GM18870 (cell line): ENCODE measurements around the gene CD2BP2.

Source experiments
- ATAC-seq: cut with Tn5 transposase; IDR thresholded peaks from one replicate; pipeline ENCODE4 v1.9.1; 2021; ENCODE audit warnings: moderate library complexity; ENCODE audit not compliant: unreplicated experiment

The CD2BP2 gene

GRCh38 chr16:30361180-30361579 lies 6.1 kb upstream of the CD2BP2 start:
- ATAC-seq: no peak

- ATAC-seq: no peak
Observed at GRCh38 chr16:30359871-30360170, 4.7 kb upstream of the CD2BP2 start.

- no peak for ATAC-seq
Observed at GRCh38 chr16:30358990-30359870, 4.1 kb upstream of the CD2BP2 start.

DNA sequence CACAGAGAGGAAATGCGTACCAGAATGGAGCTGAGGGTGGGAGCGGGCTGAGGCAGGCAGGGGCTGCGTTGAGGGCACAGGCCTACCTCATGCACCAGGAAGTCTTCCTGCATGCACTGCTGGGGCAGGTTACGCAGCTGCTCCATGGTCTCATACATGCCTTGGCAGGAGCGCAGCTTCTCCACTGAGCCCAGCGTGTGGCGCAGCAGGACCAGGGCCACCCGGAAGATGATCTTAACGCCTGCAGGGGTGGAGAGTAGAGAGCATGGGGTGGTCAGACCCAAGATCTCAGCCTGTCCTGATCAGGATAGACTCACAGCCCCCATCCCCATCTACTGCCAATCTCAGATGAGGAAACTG lies 3.4 kb upstream of the CD2BP2 start:
- ATAC-seq: no peak

- no peak for ATAC-seq
Observed at GRCh38 chr16:30357715-30358576, 2.8 kb upstream of the CD2BP2 start.

- ATAC-seq: no peak
Observed at GRCh38 chr16:30357085-30357714, 2.1 kb upstream of the CD2BP2 start.

DNA sequence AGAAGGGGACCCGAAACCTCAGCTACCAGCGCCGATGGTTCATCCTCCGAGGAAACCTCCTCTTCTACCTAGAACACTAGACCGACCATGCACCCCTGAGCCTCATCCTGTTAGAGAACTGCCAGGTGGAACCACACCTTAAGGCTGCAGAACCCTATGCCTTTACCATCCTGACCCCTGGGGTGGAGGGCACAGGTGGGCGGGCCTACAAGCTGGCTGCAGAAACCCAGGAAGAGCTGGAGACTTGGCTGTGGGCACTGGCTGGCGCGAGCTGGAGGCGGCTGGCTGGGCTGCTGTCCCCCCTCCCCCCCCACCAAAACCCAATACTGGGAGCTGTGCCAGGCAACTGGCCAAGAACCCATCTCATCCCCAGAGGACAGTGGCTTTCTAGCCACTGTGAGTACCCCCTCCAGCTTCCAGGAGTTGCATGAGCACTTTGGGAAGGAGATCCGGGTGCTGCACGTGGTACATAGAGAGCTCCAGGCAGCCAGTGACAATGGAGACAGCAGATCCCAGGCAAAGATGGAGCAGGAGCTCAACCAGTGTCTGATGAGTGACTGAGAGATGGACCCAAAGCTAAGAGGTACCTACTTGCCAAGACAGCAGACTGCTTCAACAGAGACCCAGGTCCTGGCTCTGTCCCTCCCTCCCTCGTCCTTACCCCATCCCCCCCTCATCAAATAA lies 1.4 kb upstream of the CD2BP2 start:
- ATAC-seq: no peak

GRCh38 chr16:30355954-30356308 lies 823 bp upstream of the CD2BP2 start:
- no peak for ATAC-seq

GRCh38 chr16:30354423-30355143 lies 525 bp downstream of the CD2BP2 start:
- ATAC-seq: no peak

GRCh38 chr16:30353438-30354129 lies 1.5 kb downstream of the CD2BP2 start:
- ATAC-seq: no peak

GRCh38 chr16:30352488-30353401 lies 2.4 kb downstream of the CD2BP2 start:
- ATAC-seq: no peak

GRCh38 chr16:30351586-30352419 lies 3.3 kb downstream of the CD2BP2 start:
- no peak for ATAC-seq

GRCh38 chr16:30351001-30351441 lies 4.1 kb downstream of the CD2BP2 start:
- no peak for ATAC-seq

DNA sequence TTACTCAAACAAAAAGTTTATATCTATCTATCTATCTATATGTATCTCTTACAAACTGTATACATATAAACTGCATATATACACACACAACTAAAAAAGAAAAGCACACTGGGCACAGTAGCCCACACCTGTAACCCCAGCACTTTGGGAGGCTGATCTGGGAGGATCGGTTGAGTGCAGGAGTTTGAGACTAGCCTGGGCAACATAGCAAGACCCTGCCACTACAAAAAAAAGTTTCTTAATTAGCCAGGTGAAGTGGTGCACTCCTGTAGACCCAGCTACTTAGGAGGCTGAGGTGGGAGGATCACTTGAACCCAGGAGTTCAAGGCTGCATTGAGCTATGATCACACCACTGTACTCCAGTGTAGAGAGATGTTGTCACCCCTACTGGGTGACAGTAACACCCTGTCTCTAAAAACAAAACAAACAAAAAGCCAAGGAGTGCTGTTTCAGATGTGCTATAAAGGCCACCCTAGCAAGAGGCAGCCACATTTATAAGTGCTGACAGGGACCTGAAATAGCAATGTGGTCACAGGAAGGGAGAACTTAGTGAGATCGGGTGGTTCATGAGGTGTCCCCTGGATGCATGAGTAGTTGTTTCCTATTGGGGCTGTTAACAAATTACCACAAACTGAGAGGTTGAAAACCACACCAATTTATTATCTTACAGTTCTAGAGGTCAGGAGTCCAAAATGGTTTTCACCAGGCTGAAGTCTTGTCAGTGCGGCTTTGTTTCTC lies 4.8 kb downstream of the CD2BP2 start:
- ATAC-seq: peak; percentile 44

GRCh38 chr16:30349675-30350074 lies 5.4 kb downstream of the CD2BP2 start:
- peak; percentile 27 for ATAC-seq

DNA sequence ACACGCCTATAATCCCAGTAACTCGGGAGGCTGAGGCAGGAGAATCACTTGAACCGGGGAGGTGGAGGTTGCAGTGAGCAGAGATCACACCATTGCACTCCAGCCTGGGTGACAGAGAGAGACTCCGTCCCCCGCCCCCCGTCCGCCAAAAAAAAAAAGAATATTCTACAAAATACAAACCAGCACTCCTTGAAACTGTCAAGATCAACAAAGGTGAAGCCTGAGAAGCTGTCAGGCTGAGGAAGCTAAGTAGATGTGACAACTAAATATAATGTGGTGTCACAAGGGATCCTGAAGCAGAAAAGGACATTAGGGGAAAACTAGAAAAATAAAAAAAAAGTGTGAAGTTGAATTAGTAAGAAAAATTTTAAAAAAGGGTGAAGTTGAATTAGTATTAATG lies 6.2 kb downstream of the CD2BP2 start:
- ATAC-seq: no peak

GRCh38 chr16:30348113-30348512 lies 7.0 kb downstream of the CD2BP2 start:
- no peak for ATAC-seq
